ENCODE data around the gene NTN1.
"Not testable (repeated sequence)": the region's sequence is repeated elsewhere in the genome, so short reads cannot be mapped to it uniquely, and the experiment has no call there.

The NTN1 gene

DNA sequence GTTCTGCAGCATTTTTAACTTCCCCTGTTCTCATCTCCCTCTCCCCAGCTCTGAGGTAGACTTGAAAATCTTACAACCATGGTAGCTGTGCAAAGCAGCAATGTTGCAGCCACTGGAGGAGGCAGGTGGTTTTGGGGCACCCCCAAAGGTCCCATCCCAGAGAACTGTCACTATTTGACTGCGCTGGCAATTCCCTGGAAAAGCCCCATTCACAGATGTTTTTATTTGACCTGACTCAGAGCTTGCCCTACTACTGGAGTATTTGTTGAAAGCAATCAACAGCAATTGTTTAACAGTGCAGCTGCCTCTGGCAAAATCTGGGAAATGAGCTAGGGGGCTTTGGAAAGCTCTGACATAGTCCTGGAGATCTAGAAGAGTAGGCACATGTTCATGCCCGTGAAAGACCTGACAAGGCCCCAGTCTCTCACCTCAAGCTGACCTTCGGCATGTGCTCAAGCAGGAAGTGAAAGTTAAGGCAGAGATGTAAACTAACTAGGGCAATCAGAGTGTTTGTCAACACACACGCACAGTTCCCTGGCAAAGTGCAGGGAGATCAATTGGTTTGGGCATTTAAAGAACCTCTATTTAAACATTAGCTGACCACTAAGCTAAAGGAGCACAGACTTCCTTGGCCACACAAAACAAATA, 36.1 kb upstream of the NTN1 start:
- Histone ChIP-seq H3K36me3 (no peaks in the 10 kb centered on the region), H3K9me3 (no peaks in the 10 kb centered on the region), H3K4me1 (no peaks in the 10 kb centered on the region), H3K27me3 (no peaks in the 10 kb centered on the region), H3K4me3 (ENCODE audit: low read depth, low read length) (no peak overlapping the region)
- no peak for DNase-seq
- TF ChIP-seq, protein P1, sequence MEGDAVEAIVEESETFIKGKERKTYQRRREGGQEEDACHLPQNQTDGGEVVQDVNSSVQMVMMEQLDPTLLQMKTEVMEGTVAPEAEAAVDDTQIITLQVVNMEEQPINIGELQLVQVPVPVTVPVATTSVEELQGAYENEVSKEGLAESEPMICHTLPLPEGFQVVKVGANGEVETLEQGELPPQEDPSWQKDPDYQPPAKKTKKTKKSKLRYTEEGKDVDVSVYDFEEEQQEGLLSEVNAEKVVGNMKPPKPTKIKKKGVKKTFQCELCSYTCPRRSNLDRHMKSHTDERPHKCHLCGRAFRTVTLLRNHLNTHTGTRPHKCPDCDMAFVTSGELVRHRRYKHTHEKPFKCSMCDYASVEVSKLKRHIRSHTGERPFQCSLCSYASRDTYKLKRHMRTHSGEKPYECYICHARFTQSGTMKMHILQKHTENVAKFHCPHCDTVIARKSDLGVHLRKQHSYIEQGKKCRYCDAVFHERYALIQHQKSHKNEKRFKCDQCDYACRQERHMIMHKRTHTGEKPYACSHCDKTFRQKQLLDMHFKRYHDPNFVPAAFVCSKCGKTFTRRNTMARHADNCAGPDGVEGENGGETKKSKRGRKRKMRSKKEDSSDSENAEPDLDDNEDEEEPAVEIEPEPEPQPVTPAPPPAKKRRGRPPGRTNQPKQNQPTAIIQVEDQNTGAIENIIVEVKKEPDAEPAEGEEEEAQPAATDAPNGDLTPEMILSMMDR (IDR thresholded peaks at IDR 0.05; ENCODE audit: low read depth, low read length) = no peak

DNA sequence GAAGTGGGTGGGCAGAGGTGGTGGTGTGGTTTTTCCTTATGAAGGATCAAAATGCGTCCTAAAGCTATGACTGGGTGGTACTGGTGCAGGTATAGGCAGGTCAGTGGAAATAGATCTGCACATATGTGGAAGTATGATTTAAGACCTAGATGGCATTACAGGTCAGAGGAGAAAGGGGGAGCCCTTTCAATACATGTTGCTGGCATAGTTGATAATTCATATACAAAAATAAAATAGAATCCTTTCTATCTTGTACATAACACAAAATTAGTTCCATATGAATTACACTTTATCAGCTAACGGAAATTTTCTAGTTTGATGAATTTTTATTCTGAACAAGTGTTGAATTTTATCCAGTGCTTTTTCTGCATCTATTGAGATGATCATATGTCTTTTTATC, 35.0 kb upstream of the NTN1 start:
- no peaks in the 10 kb centered on the region for H3K27me3 ChIP-seq
- no peak overlapping the region for H3K4me3 ChIP-seq (ENCODE audit: low read depth, low read length)
- no peaks in the 10 kb centered on the region for H3K9me3 ChIP-seq
- TF ChIP-seq, protein P1 (IDR thresholded peaks at IDR 0.05; ENCODE audit: low read depth, low read length) = no peak
- H3K36me3 ChIP-seq = no peaks in the 10 kb centered on the region
- no peaks in the 10 kb centered on the region for H3K4me1 ChIP-seq
- no peak for DNase-seq

DNA sequence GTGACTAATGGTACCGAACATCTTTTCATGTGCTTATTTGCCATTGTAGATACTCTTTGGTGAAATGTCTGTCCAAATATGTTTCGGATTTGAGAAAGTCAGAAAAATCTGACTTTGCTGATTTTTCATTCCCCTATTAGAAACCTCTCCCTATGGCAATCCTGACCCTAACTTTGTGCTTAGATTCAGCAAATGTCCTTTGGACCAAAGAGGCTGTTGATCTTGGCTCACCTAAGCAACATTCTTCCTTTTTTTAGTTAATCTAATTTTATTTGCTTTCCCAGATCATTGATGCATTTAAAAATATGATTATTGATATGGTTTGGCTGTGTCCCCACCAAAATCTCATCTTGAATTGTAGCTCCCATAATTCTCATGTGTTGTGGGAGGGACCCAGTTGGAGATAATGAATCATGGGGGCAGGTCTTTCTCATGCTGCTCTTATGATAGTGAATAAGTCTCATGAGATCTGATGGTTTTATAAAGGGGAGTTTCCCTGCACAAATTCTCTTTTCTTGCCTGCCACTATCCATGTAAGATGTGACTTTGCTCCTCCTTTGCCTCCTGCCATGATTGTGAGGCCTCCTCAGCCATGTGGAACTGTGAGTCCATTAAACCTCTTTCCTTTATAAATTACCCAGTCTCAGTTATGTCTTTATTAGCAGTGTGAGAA, 32.9 kb upstream of the NTN1 start:
- DNase-seq; H3K9me3 ChIP-seq; H3K4me3 ChIP-seq (ENCODE audit: low read depth, low read length); H3K4me1 ChIP-seq; H3K36me3 ChIP-seq; H3K27me3 ChIP-seq: not testable (repeated sequence)

DNA sequence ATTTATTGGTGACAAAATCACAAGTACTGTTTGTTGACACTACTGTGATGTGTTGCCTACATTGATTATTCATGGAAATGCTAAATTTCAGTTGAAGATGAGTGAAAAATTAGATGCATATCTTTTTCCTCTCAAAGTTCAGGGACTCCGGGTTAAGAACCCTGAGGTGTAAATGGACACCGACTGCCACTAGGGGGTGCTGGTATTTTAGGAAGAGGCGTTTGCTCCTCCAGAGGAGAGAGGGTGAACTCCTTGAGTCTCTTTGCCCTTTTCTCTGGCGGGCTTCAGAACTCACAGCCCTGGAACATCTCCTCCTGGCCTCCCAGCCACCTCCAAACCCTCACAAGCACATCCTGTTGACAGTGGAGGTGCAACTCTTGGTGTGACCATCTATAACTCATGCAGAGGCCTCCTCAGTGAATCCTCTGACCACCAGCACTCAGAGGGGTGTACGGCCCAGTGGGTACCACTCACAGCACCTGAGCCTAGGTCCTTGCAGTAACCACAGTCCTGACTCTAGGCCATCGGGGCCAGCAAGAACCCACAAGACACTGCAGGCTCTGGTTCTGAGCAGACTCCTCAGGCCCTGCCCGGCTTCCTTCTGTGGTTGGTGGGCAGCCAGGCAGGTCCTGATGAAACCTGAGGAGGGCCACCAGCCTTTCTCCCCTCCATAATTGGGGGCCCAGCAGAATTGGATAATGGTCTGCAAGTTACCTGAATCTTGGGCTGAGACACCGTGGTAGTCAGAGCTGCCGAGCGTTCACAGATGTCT, 29.6 kb upstream of the NTN1 start:
- no peak overlapping the region for H3K4me3 ChIP-seq (ENCODE audit: low read depth, low read length)
- no peaks in the 10 kb centered on the region for H3K4me1 ChIP-seq
- H3K9me3 ChIP-seq = no peaks in the 10 kb centered on the region
- no peaks in the 10 kb centered on the region for H3K36me3 ChIP-seq
- TF ChIP-seq, protein P1 (IDR thresholded peaks at IDR 0.05; ENCODE audit: low read depth, low read length) = peak; percentile 48
- no peaks in the 10 kb centered on the region for H3K27me3 ChIP-seq
- peak; percentile 21 for DNase-seq

- DNase-seq = peak; percentile 54
These were observed 27.0 kb upstream of the NTN1 start for GRCh38 chr17:8994319-8994718.

DNA sequence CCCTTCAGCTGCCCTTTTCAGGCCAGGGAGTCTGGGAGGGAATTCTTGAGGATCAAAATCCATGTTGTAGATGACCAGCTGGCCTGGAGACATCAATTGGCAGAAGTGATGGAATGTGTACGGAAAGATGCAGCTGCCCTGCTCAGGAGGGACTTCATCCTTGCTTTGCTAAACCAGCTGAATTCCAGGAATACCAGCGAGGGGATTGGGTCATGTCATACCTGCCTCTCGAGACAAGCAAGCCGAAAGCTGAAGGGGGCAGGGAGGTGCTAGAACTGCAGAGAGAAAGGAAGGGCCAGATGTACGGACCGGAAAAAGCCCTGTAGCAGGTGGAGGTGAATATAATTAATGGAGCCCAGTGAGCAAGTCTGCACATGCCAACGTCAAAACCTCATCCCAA, 25.6 kb upstream of the NTN1 start:
- DNase-seq = no peak
- no peaks in the 10 kb centered on the region for H3K27me3 ChIP-seq
- no peaks in the 10 kb centered on the region for H3K36me3 ChIP-seq
- no peaks in the 10 kb centered on the region for H3K9me3 ChIP-seq
- TF ChIP-seq, protein P1 (IDR thresholded peaks at IDR 0.05; ENCODE audit: low read depth, low read length) = no peak
- H3K4me1 ChIP-seq = no peaks in the 10 kb centered on the region
- no peak overlapping the region for H3K4me3 ChIP-seq (ENCODE audit: low read depth, low read length)

More at GRCh38 chr17:8994319-8994718, 27.0 kb upstream of the NTN1 start:
- TF ChIP-seq, protein P1 (IDR thresholded peaks at IDR 0.05; ENCODE audit: low read depth, low read length) = peak; percentile 63
- Histone ChIP-seq H3K36me3 (no peaks in the 10 kb centered on the region), H3K9me3 (no peaks in the 10 kb centered on the region), H3K4me3 (ENCODE audit: low read depth, low read length) (no peak overlapping the region), H3K27me3 (no peaks in the 10 kb centered on the region), H3K4me1 (no peaks in the 10 kb centered on the region)

All from BE2C (cell line).